HepG2 (cell line): ENCODE results near the gene KIF2C. TPM values are rescaled to one million over a fixed set of nuclear protein-coding genes. Genes with fewer than 3 reads are reported as not detected.

Source experiments
- ATAC-seq: fragments of 200-7000 bp; cut with Tn5 transposase; 3 replicates; pipeline ENCODE4 v1.9.1; 2020; ENCODE audit warnings: mild to moderate bottlenecking, moderate library complexity
- BruUV-seq: library from RNA; stranded (reverse); fragments of 400-500 nt; replicated peaks from 2 replicates; lab custom pipeline; 2021; lab: Mats Ljungman, UMichigan
- CTCF ChIA-PET: fragments of 300-600 bp; formaldehyde crosslinking; extraction: SDS; loops from one replicate; lab custom pipeline; 2021; ENCODE audit warnings: low total read pairs, inconsistent platforms, low intra/inter-chr PET ratio; lab: Yijun Ruan, JAX
- POLR2A ChIA-PET: fragments of 350-600 bp; sonication (Branson Sonifier 250); formaldehyde crosslinking; loops from one replicate; lab custom pipeline; 2020; ENCODE audit warnings: antibody characterized with exemption, inconsistent platforms; lab: Yijun Ruan, JAX
- DNase-seq: peaks from one replicate; pipeline ENCODE4 v3.0.0-alpha.2; 2015; ENCODE audit warnings: low spot score
- FAIRE-seq: peaks from 3 replicates; lab custom pipeline; 2011; peaks lifted over from hg19 to GRCh38; lab: Jason Lieb, UNC
- H2AFZ ChIP-seq: one replicate; pipeline ENCODE4 v1.6.1; 2011; ENCODE audit warnings: low read length, inconsistent platforms
- H3K27ac ChIP-seq: fragments of 300-600 bp; 3 replicates; pipeline ENCODE4 v1.8.0; 2011; ENCODE audit warnings: mixed run types, mild to moderate bottlenecking, mixed read lengths, low read length, inconsistent platforms; ENCODE audit not compliant: insufficient read depth; ENCODE audit errors: extremely low read length
- H3K27me3 ChIP-seq, 2 experiments: fragments of 200-600 bp in 1 of 2; 2 replicates in 1 of 2; 3 replicates in 1 of 2; pipeline versions ENCODE4 v1.6.0 to v1.8.0; 2011; ENCODE audit warnings: low read length in 2 of 2, mild to moderate bottlenecking in 2 of 2, moderate library complexity in 2 of 2, inconsistent platforms in 1 of 2; ENCODE audit not compliant: insufficient read depth in 2 of 2, control insufficient read depth in 1 of 2
- H3K36me3 ChIP-seq, 2 experiments: fragments of 200-600 bp in 1 of 2; replicated peaks in 1 of 2; 2 replicates in 1 of 2; 3 replicates in 1 of 2; pipeline versions ENCODE4 v1.5.1 to v1.8.0; 2011; ENCODE audit warnings: low read length in 2 of 2, inconsistent platforms in 1 of 2; ENCODE audit not compliant: insufficient read depth in 2 of 2, control insufficient read depth in 1 of 2
- H3K4me1 ChIP-seq: 2 replicates; pipeline ENCODE4 v1.5.1; 2012; ENCODE audit warnings: low read length, inconsistent platforms; ENCODE audit not compliant: insufficient read depth
- H3K4me2 ChIP-seq: 2 replicates; pipeline ENCODE4 v1.6.0; 2011; ENCODE audit warnings: low read depth, low read length, inconsistent platforms
- H3K4me3 ChIP-seq, 3 experiments: fragments of 200-600 bp in 1 of 3; sonication (generic), shearing (Covaris generic) in 1 of 3; replicated peaks in 1 of 3; 2 replicates each; pipeline ENCODE4 v1.5.1; 2011 to 2016; ENCODE audit warnings: low read length in 3 of 3, inconsistent platforms in 2 of 3, low read depth in 2 of 3, mild to moderate bottlenecking in 2 of 3, control low read depth in 1 of 3, mixed read lengths in 1 of 3; ENCODE audit not compliant: insufficient read depth in 1 of 3
- H3K79me2 ChIP-seq: one replicate; pipeline ENCODE4 v1.6.1; 2011; ENCODE audit warnings: low read length, inconsistent platforms; ENCODE audit not compliant: insufficient read depth
- H3K9ac ChIP-seq: 2 replicates; pipeline ENCODE4 v1.6.0; 2011; ENCODE audit warnings: mild to moderate bottlenecking, low read depth, low read length, inconsistent platforms; ENCODE audit not compliant: insufficient read depth
- H3K9me3 ChIP-seq: 2 replicates; pipeline ENCODE4 v1.5.1; 2012; ENCODE audit warnings: mild to moderate bottlenecking, low read length
- H4K20me1 ChIP-seq: 2 replicates; pipeline ENCODE4 v1.6.0; 2011; ENCODE audit warnings: inconsistent platforms, mild to moderate bottlenecking, low read length, moderate library complexity; ENCODE audit not compliant: insufficient read depth
- ZNF619 ChIP-seq: sonication (generic); formaldehyde crosslinking; IDR thresholded peaks from 2 replicates; pipeline ENCODE4 v1.4.0; 2020; ENCODE audit warnings: mild to moderate bottlenecking, missing genetic modification reagents
- WGBS: methylation state at CpG from one replicate; pipeline ENCODE4 v1.1.6; 2017; ENCODE audit warnings: low lambda C conversion rate; 5-methylcytosine and 5-hydroxymethylcytosine counted together
- in situ Hi-C: cut with HindIII; loops from 2 replicates; pipeline ENCODE4 v1.10.0; 2017; ENCODE audit warnings: low pct_unique_long_range_greater_than_20kb; ENCODE audit not compliant: extremely low pct_ligation_motif_present
- intact Hi-C: fragments of 100-400 bp; cut with micrococcal nuclease; formaldehyde crosslinking; loops from one replicate; pipeline ENCODE4 v1.10.0; 2022; ENCODE audit not compliant: unreplicated experiment
- polyA plus RNA-seq, 8 experiments: library from polyadenylated mRNA; depleted of rRNA in 3 of 8; stranded (reverse) in 7 of 8; unstranded in 1 of 8; fragments of >200 nt; fragmentation: Illumina TruSeq in 4 of 8; extraction: Trizol in 4 of 8; gene quantifications; 2 replicates each; pipeline versions ENCODE4 v1.2.1 to v1.2.3, GENCODE V29; 2011 to 2016; ENCODE audit warnings: low read depth in 4 of 8, missing spikeins in 1 of 8, mixed read lengths in 1 of 8; ENCODE audit not compliant: insufficient read depth in 1 of 8
- total RNA-seq, 5 experiments: library from RNA; depleted of rRNA; stranded (reverse); fragments of >200 nt; fragmentation: Illumina TruSeq; extraction: Trizol; gene quantifications; 2 replicates each; pipeline ENCODE4 v1.2.3, GENCODE V29; 2016; ENCODE audit warnings: low read depth in 1 of 5
- TF ChIP-seq, protein P1 (sequence below): sonication (generic); formaldehyde crosslinking; IDR thresholded peaks from 2 replicates; pipeline ENCODE4 v1.9.0; 2022; ENCODE audit warnings: missing genetic modification reagents, mild to moderate bottlenecking, borderline replicate concordance

KIF2C gene
- total and polyA plus RNA-seq, 2 of the 13 experiments (the other 11 are each of a cell fraction or from before 2014, with no cell fraction given): 29.7 to 53.7 TPM

DNA sequence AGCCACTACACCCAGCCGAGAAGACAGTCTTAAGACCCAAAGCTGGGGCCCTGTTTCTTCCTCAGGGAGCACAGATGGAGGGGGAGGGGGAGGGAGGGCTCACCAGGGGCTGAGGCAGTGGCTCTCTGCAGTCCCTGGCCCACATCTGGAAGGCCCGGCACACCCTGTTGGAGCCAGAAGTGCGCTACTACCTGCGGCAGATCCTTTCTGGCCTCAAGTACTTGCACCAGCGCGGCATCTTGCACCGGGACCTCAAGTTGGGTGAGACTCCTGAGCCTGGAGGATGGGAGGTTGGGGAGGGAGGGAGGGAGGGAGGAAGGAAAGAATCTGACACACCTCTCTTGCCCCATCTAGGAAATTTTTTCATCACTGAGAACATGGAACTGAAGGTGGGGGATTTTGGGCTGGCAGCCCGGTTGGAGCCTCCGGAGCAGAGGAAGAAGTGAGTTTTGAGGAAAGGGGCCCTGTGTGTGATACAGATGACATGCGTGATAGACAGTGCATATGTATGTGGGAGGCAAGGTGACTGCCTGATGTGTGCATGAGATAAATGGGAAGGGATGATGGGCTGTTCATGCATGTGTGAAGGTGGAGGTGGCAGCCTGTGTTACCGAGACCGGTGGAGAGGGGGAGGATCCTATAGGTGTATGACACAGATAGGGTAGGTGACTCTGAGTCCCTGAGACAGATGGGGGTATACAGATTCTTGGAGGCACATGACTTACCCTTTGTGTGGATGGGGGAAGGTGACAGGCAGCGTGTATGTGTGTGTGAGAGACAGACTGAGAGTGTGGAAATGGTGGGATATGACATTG, 62.1 kb downstream of the KIF2C start:
- intact Hi-C loops: no loop called here
- Histone ChIP-seq H2AFZ (no peak overlapping the region), H3K79me2 (peaks cover 17% of the 10 kb centered on the region), H3K4me2 (peak overlapping the region; percentile 97), H3K27me3 (no peaks in the 10 kb centered on the region), H3K36me3 (peaks cover 6 to 38% of the 10 kb centered on the region in 2 experiments; a peak in 4 of 5 replicates), H3K27ac (no peak overlapping the region), H4K20me1 (0 out of 2 replicates have a peak, but pooled peaks cover 7% of the 10 kb centered on the region), H3K9me3 (no peaks in the 10 kb centered on the region), H3K9ac (peak overlapping the region; percentile 47; the same call in 1 of the 2 replicates), H3K4me1 (peaks cover 56% of the 10 kb centered on the region), H3K4me3 (peak overlapping the region; percentile 27 to 60 (median 45); a peak in 4 of 6 replicates)
- no peak for ATAC-seq
- no peak for DNase-seq
- WGBS: 89% methylated on average over 9 of the region's 13 CpGs
- ChIA-PET POLR2A (interaction anchor here (1.0 to 6.7 kb wide), 6 partner anchors 8 to 72 kb away, joined by 4 to 237 read pairs (median 50); partner anchors contain the start of genes BTBD19 and DYNLT4), CTCF (no interaction called here)
- FAIRE-seq: no peak
- BruUV-seq: no TSS peak
- in situ Hi-C loops: no loop called here
- TF ChIP-seq ZNF619 (CRISPR knock-in tag): no peak
- TF ChIP-seq, protein P1, sequence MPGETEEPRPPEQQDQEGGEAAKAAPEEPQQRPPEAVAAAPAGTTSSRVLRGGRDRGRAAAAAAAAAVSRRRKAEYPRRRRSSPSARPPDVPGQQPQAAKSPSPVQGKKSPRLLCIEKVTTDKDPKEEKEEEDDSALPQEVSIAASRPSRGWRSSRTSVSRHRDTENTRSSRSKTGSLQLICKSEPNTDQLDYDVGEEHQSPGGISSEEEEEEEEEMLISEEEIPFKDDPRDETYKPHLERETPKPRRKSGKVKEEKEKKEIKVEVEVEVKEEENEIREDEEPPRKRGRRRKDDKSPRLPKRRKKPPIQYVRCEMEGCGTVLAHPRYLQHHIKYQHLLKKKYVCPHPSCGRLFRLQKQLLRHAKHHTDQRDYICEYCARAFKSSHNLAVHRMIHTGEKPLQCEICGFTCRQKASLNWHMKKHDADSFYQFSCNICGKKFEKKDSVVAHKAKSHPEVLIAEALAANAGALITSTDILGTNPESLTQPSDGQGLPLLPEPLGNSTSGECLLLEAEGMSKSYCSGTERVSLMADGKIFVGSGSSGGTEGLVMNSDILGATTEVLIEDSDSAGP (CRISPR knock-in tag): 0 out of 2 replicates have a peak, but pooled peaks have one; percentile 2
